Progenitor cell of endocrine pancreas (in vitro differentiated cells): ENCODE measurements around the gene VLDLR. TPM values are rescaled to one million over a fixed set of nuclear protein-coding genes. Genes with fewer than 3 reads are reported as not detected.

Source experiments
- DNase-seq: peaks from one replicate; pipeline ENCODE4 v3.0.0; 2021; ENCODE audit warnings: low spot score; ENCODE audit not compliant: unreplicated experiment
- H3K27ac Mint-ChIP-seq: 2 replicates; pipeline ENCODE4 v1.8.0; 2021; ENCODE audit warnings: mild to moderate bottlenecking, moderate library complexity, mixed read lengths
- H3K27me3 Mint-ChIP-seq: 2 replicates; pipeline ENCODE4 v1.8.0; 2021; ENCODE audit warnings: mixed read lengths
- H3K36me3 Mint-ChIP-seq: 2 replicates; pipeline ENCODE4 v1.8.0; 2022; ENCODE audit warnings: mixed read lengths; ENCODE audit not compliant: insufficient read depth
- H3K4me1 Mint-ChIP-seq: 2 replicates; pipeline ENCODE4 v1.8.0; 2021; ENCODE audit warnings: low read depth, mixed read lengths
- H3K4me3 Mint-ChIP-seq: 2 replicates; pipeline ENCODE4 v1.8.0; 2021; ENCODE audit warnings: low read depth, mild to moderate bottlenecking, moderate library complexity, mixed read lengths
- H3K9me3 Mint-ChIP-seq: 2 replicates; pipeline ENCODE4 v1.8.0; 2021; ENCODE audit warnings: low read depth, mixed read lengths
- CTCF ChIP-seq: fragments of 200-600 bp; sonication (generic); IDR thresholded peaks from one replicate; pipeline ENCODE4 v1.5.0; 2021; ENCODE audit warnings: antibody characterized with exemption, mild to moderate bottlenecking; ENCODE audit not compliant: unreplicated experiment
- total RNA-seq: library from RNA; stranded (reverse); gene quantifications from 2 replicates; pipeline ENCODE4 v1.2.1, GENCODE V29; 2021

VLDLR gene
- total RNA-seq, 1 donor from 2014 or later = 8.1 TPM

GRCh38 chr9:2618289-2618688 lies 3.3 kb upstream of the VLDLR start:
- Mint-ChIP-seq H3K36me3 (no peaks in the 10 kb centered on the region), H3K4me1 (peaks cover 2% of the 10 kb centered on the region)

GRCh38 chr9:2620919-2621721 lies 467 bp upstream of the VLDLR start:
- H3K27ac Mint-ChIP-seq = peak overlapping the region; percentile 94
- H3K36me3 Mint-ChIP-seq = no peaks in the 10 kb centered on the region
- H3K4me3 Mint-ChIP-seq = peak overlapping the region; percentile 78
- H3K4me1 Mint-ChIP-seq = peaks cover 2% of the 10 kb centered on the region
- peaks cover 72% of the 10 kb centered on the region for H3K27me3 Mint-ChIP-seq
- no peaks in the 10 kb centered on the region for H3K9me3 Mint-ChIP-seq
- no peak for TF ChIP-seq CTCF
- no peak for DNase-seq

More at GRCh38 chr9:2618289-2618688, 3.3 kb upstream of the VLDLR start:
- Mint-ChIP-seq H3K27me3 (peaks cover 50% of the 10 kb centered on the region), H3K27ac (no peak overlapping the region), H3K4me3 (no peak overlapping the region), H3K9me3 (no peaks in the 10 kb centered on the region)
- DNase-seq = no peak
- TF ChIP-seq CTCF = no peak

GRCh38 chr9:2622461-2623287 lies 1.1 kb downstream of the VLDLR start:
- Mint-ChIP-seq H3K27me3 (peaks cover 80% of the 10 kb centered on the region), H3K27ac (peak overlapping the region; percentile 84), H3K4me1 (peaks cover 2% of the 10 kb centered on the region), H3K9me3 (no peaks in the 10 kb centered on the region), H3K36me3 (no peaks in the 10 kb centered on the region), H3K4me3 (peak overlapping the region; percentile 81)
- TF ChIP-seq CTCF = no peak
- peak; percentile 18 for DNase-seq

GRCh38 chr9:2623288-2624050 lies 1.9 kb downstream of the VLDLR start:
- peak; percentile 23 for DNase-seq
- Mint-ChIP-seq H3K36me3 (no peaks in the 10 kb centered on the region), H3K27ac (peak overlapping the region; percentile 74), H3K4me1 (peaks cover 2% of the 10 kb centered on the region), H3K9me3 (no peaks in the 10 kb centered on the region), H3K27me3 (peaks cover 76% of the 10 kb centered on the region), H3K4me3 (peak overlapping the region; percentile 78)
- TF ChIP-seq CTCF = no peak
